Measurements from ENCODE around the gene C17orf107. TPM values are rescaled to one million over a fixed set of nuclear protein-coding genes. Genes with fewer than 3 reads are reported as not detected.

The C17orf107 gene
- total RNA-seq, 1 experiment from 2014 or later, result 1.7 TPM

- no peak for DNase-seq (ENCODE audit: low read depth, low spot score)
- H3K9me3 ChIP-seq (ENCODE audit: control insufficient read depth in 1 of 2, insufficient read depth in 1 of 2, low read depth in 1 of 2, low read length in 2 of 2), result no peaks in the 10 kb centered on the region
- no peak overlapping the region for H2AFZ ChIP-seq (ENCODE audit: low read depth, low read length, poor library complexity, severe bottlenecking)
- no TSS peak for BruUV-seq (replicated peaks)
- H3K79me2 ChIP-seq (ENCODE audit: insufficient read depth, low read length), result peaks cover 75% of the 10 kb centered on the region
- H3K4me1 ChIP-seq (ENCODE audit: control insufficient read depth in 1 of 2, insufficient read depth in 2 of 2, low read length in 2 of 2), result peaks cover 27 to 69% of the 10 kb centered on the region in 2 experiments
- H3K27me3 ChIP-seq (ENCODE audit: insufficient read depth, low read length), result no peaks in the 10 kb centered on the region
- POLR2A ChIA-PET, result interaction anchor here (0.6 kb wide), 1 partner anchor 17 kb away, joined by 5 read pairs; no protein-coding TSS in a partner anchor
- intact Hi-C loops (cut with micrococcal nuclease), result no loop called here
- no peak for ATAC-seq
- RAD21 ChIA-PET (ENCODE audit: low non-redundant PET in 1 of 2, low total read pairs in 2 of 2, uncharacterized antibody in 2 of 2, unreplicated experiment in 2 of 2), result no interaction called here
- no peak for TF ChIP-seq SIN3A (IDR thresholded peaks at IDR 0.05; ENCODE audit: low read depth)
- no peak for TF ChIP-seq MAX (IDR thresholded peaks at IDR 0.05)
- no peak for TF ChIP-seq EZH2 (IDR thresholded peaks at IDR 0.05)
- TF ChIP-seq ZFX (IDR thresholded peaks at IDR 0.05), result no peak
- TF ChIP-seq YY1 (IDR thresholded peaks at IDR 0.05; ENCODE audit: extremely low read depth, insufficient replicate concordance, low read depth, low read length), result no peak
- no peak for TF ChIP-seq RAD21 (IDR thresholded peaks at IDR 0.05; ENCODE audit: low read depth)
- no peak for TF ChIP-seq CTCF (IDR thresholded peaks at IDR 0.05 in 2 of 3, conservative IDR thresholded peaks at IDR 0.05 in 1 of 3; ENCODE audit: borderline replicate concordance in 1 of 3, insufficient read depth in 1 of 3, low read depth in 2 of 3, low read length in 2 of 3)
- no peak for TF ChIP-seq POLR2A (IDR thresholded peaks at IDR 0.05; ENCODE audit: borderline replicate concordance, extremely low read depth, insufficient read depth, insufficient read length)
- no peak for TF ChIP-seq ZNF274 (IDR thresholded peaks at IDR 0.05; ENCODE audit: low read depth, low read length)
- TF ChIP-seq SP1 (IDR thresholded peaks at IDR 0.05; ENCODE audit: low read depth), result no peak
- TF ChIP-seq TCF7L2 (IDR thresholded peaks at IDR 0.05; ENCODE audit: borderline replicate concordance, extremely low read depth, insufficient read depth, insufficient read length), result no peak
- TF ChIP-seq REST (IDR thresholded peaks at IDR 0.05; ENCODE audit: low read depth), result no peak
- CTCF ChIA-PET, result no interaction called here
- H3K4me2 ChIP-seq (ENCODE audit: low read length), result no peak overlapping the region
- H3K27ac ChIP-seq (ENCODE audit: low read depth, low read length), result no peak overlapping the region
- H3K9me2 ChIP-seq (ENCODE audit: insufficient read depth), result no peaks in the 10 kb centered on the region
- no peaks in the 10 kb centered on the region for H3K36me3 ChIP-seq (ENCODE audit: control insufficient read depth in 1 of 2, insufficient read depth in 2 of 2, low read length in 2 of 2)
- H4K20me1 ChIP-seq (ENCODE audit: insufficient read depth), result no peaks in the 10 kb centered on the region
- H3K9ac ChIP-seq (ENCODE audit: low read length), result no peak overlapping the region
- no peak overlapping the region for H3K4me3 ChIP-seq (replicated peaks in 1 of 2; ENCODE audit: low read depth in 1 of 2, low read length in 2 of 2)
Measured at GRCh38 chr17:4853208-4853671, 46.1 kb upstream of the C17orf107 start.
